Upper lobe of left lung (tissue), 6 donors: ENCODE results near the gene DIPK1A. TPM values are rescaled to one million over a fixed set of nuclear protein-coding genes. Genes with fewer than 3 reads are reported as not detected.

Experiments used
- ATAC-seq, 2 donors: fragments of 200-7000 bp; cut with Tn5 transposase; one replicate each; pipeline ENCODE4 v1.9.1; 2022; ENCODE audit warnings: mild to moderate bottlenecking in 2 of 2, moderate library complexity in 2 of 2; ENCODE audit not compliant: low FRiP score in 2 of 2
- DNase-seq, 2 donors: peaks; one replicate each; pipeline ENCODE4 v3.0.0-alpha.2; 2019 to 2020
- H3K27ac ChIP-seq, 4 donors: fragments of 200-600 bp; sonication (generic); one replicate each; pipeline ENCODE4 v1.5.1; 2016 to 2019
- H3K27me3 ChIP-seq, 4 donors: fragments of 200-600 bp; sonication (generic); one replicate each; pipeline ENCODE4 v1.5.1; 2017 to 2019
- H3K36me3 ChIP-seq, 4 donors: fragments of 200-600 bp; sonication (generic); one replicate each; pipeline ENCODE4 v1.5.1; 2016 to 2019
- H3K4me1 ChIP-seq, 4 donors: fragments of 200-600 bp; sonication (generic); one replicate each; pipeline ENCODE4 v1.5.1; 2018 to 2019
- H3K4me3 ChIP-seq, 4 donors: fragments of 200-600 bp; sonication (generic); one replicate each; pipeline ENCODE4 v1.5.1; 2017 to 2019; ENCODE audit warnings: mild to moderate bottlenecking in 2 of 4, moderate library complexity in 1 of 4
- H3K9me3 ChIP-seq, 4 donors: fragments of 200-600 bp; sonication (generic); one replicate each; pipeline ENCODE4 v1.5.1; 2018 to 2019
- CTCF ChIP-seq, 6 experiments: fragments of 450-650 bp in 4 of 6; fragments of 200-600 bp in 2 of 6; sonication (generic) in 2 of 6; IDR thresholded peaks; one replicate each; pipeline ENCODE4 v1.5.1; 2016 to 2019; ENCODE audit warnings: antibody characterized with exemption in 6 of 6
- EP300 ChIP-seq, 4 donors: sonication (generic); formaldehyde crosslinking; IDR thresholded peaks; one replicate each; pipeline ENCODE4 v1.5.1; 2017; ENCODE audit warnings: antibody characterized with exemption in 4 of 4, control low read depth in 2 of 4
- POLR2A ChIP-seq, 4 donors: fragments of 450-650 bp; IDR thresholded peaks; one replicate each; pipeline ENCODE4 v1.5.1; 2016 to 2017; ENCODE audit warnings: antibody characterized with exemption in 4 of 4, mild to moderate bottlenecking in 2 of 4
- POLR2AphosphoS5 ChIP-seq, 2 donors: sonication (generic); formaldehyde crosslinking; IDR thresholded peaks; one replicate each; pipeline ENCODE4 v1.5.1; 2017; ENCODE audit warnings: antibody characterized with exemption in 2 of 2
- WGBS, 2 donors: methylation state at CpG; one replicate each; pipeline ENCODE4 v1.1.5; 2017 to 2018; 5-methylcytosine and 5-hydroxymethylcytosine counted together
- total RNA-seq, 6 donors: library from RNA; depleted of rRNA in 4 of 6; stranded (reverse); fragments of >200 nt in 4 of 6; gene quantifications; one replicate each; pipeline versions ENCODE4 v1.1.0 to v1.2.1, GENCODE V29; 2016 to 2021
- donor health status: DM: no; HTN: no; CAD: no; lungs with moderate emphysema.
- donor health status: DM: no; HTN: yes; CAD: no; lungs with severe emphysema.

The DIPK1A gene
- total RNA-seq, 6 donors from 2014 or later: 2.8 to 15.2 (median 4.4) TPM

- peaks cover 0 to 18% (median 9%) of the 10 kb centered on the region in 4 donors for H3K4me1 ChIP-seq
- H3K4me3 ChIP-seq: no peak overlapping the region
- TF ChIP-seq POLR2AphosphoS5 (IDR thresholded peaks at IDR 0.05) (no peak), CTCF (IDR thresholded peaks at IDR 0.05) (no peak), EP300 (IDR thresholded peaks at IDR 0.05) (no peak), POLR2A (IDR thresholded peaks at IDR 0.05) (no peak)
- WGBS, 2 donors: 42 to 47% methylated on average over 2 of the region's 2 CpGs
- H3K9me3 ChIP-seq: no peaks in the 10 kb centered on the region
- H3K27me3 ChIP-seq: no peaks in the 10 kb centered on the region
- no peak overlapping the region for H3K27ac ChIP-seq
- H3K36me3 ChIP-seq: no peaks in the 10 kb centered on the region
- ATAC-seq (no peak), DNase-seq (no peak)
These were observed 27.8 kb downstream of the DIPK1A start for GRCh38 chr1:92933459-92933858.

- ATAC-seq (no peak), DNase-seq (no peak)
- Histone ChIP-seq H3K36me3 (no peaks in the 10 kb centered on the region), H3K27me3 (no peaks in the 10 kb centered on the region), H3K27ac (no peak overlapping the region), H3K4me3 (no peak overlapping the region), H3K9me3 (no peaks in the 10 kb centered on the region), H3K4me1 (peaks cover 0 to 18% (median 9%) of the 10 kb centered on the region in 4 donors)
- 72 to 78% methylated on average over 4 of the region's 4 CpGs for WGBS, 2 donors
- TF ChIP-seq EP300 (IDR thresholded peaks at IDR 0.05) (no peak), CTCF (IDR thresholded peaks at IDR 0.05) (no peak), POLR2AphosphoS5 (IDR thresholded peaks at IDR 0.05) (no peak), POLR2A (IDR thresholded peaks at IDR 0.05) (no peak)
These were observed 29.6 kb downstream of the DIPK1A start for GRCh38 chr1:92931691-92932090.

- no peak for DNase-seq
- 58 to 63% methylated on average over 1 of the region's 1 CpG for WGBS, 2 donors
- no peak for ATAC-seq
- Histone ChIP-seq H3K4me3 (no peak overlapping the region), H3K4me1 (peaks cover 0 to 12% (median 3%) of the 10 kb centered on the region in 4 donors), H3K27me3 (no peaks in the 10 kb centered on the region), H3K27ac (no peak overlapping the region), H3K9me3 (no peaks in the 10 kb centered on the region), H3K36me3 (no peaks in the 10 kb centered on the region)
- no peak for TF ChIP-seq POLR2AphosphoS5 (IDR thresholded peaks at IDR 0.05)
- TF ChIP-seq POLR2A (IDR thresholded peaks at IDR 0.05): no peak
- TF ChIP-seq CTCF (IDR thresholded peaks at IDR 0.05): no peak
- no peak for TF ChIP-seq EP300 (IDR thresholded peaks at IDR 0.05)
These were observed 31.8 kb downstream of the DIPK1A start for GRCh38 chr1:92929461-92929860.

- H3K36me3 ChIP-seq: no peaks in the 10 kb centered on the region
- no peaks in the 10 kb centered on the region for H3K27me3 ChIP-seq
- no peaks in the 10 kb centered on the region for H3K9me3 ChIP-seq
- no peak overlapping the region for H3K4me3 ChIP-seq
- DNase-seq (no peak), ATAC-seq (no peak)
- no peak for TF ChIP-seq POLR2AphosphoS5 (IDR thresholded peaks at IDR 0.05)
- no peak for TF ChIP-seq EP300 (IDR thresholded peaks at IDR 0.05)
- TF ChIP-seq POLR2A (IDR thresholded peaks at IDR 0.05): no peak
- TF ChIP-seq CTCF (IDR thresholded peaks at IDR 0.05): peak in 1 of 6 experiments; percentile 7
- no peak overlapping the region for H3K27ac ChIP-seq
- no peaks in the 10 kb centered on the region for H3K4me1 ChIP-seq
These were observed 33.4 kb downstream of the DIPK1A start for GRCh38 chr1:92927870-92928269.

- no peaks in the 10 kb centered on the region for H3K9me3 ChIP-seq
- H3K4me1 ChIP-seq: no peaks in the 10 kb centered on the region
- DNase-seq (no peak), ATAC-seq (no peak)
- H3K27me3 ChIP-seq: no peaks in the 10 kb centered on the region
- H3K27ac ChIP-seq: no peak overlapping the region
- TF ChIP-seq CTCF (IDR thresholded peaks at IDR 0.05): no peak
- WGBS, 2 donors: 96% methylated on average over 1 of the region's 1 CpG
- no peak overlapping the region for H3K4me3 ChIP-seq
- H3K36me3 ChIP-seq: no peaks in the 10 kb centered on the region
These were observed 34.4 kb downstream of the DIPK1A start for GRCh38 chr1:92926873-92927272.
